K562 (cell line): ENCODE data around the gene DLGAP3. TPM values are rescaled to one million over a fixed set of nuclear protein-coding genes. Genes with fewer than 3 reads are reported as not detected.
A peak's percentile ranks its signal among the peaks of the same experiment; 100 is the strongest.

Source experiments
- ATF7 ChIP-seq: fragments of 450-650 bp; IDR thresholded peaks from 2 replicates; pipeline ENCODE4 v1.7.1; 2014; ENCODE audit warnings: mild to moderate bottlenecking, moderate library complexity
- E2F8 ChIP-seq: fragments of 450-650 bp; IDR thresholded peaks from 2 replicates; pipeline ENCODE4 v1.7.1; 2018; ENCODE audit warnings: mild to moderate bottlenecking, low read depth; ENCODE audit not compliant: partially characterized antibody
- ESRRB ChIP-seq: fragments of 250-450 bp; sonication (Bioruptor Pico); IDR thresholded peaks from 2 replicates; pipeline ENCODE4 v1.5.0; 2020; ENCODE audit warnings: mild to moderate bottlenecking, moderate library complexity, borderline replicate concordance
- FOSL1 ChIP-seq: fragments of 200-800 bp; sonication (Bioruptor generic); conservative IDR thresholded peaks from 2 replicates; pipeline ENCODE4 v1.6.1; 2016; ENCODE audit warnings: missing genetic modification characterization, missing compliant biosample characterization
- HCFC1 ChIP-seq: IDR thresholded peaks from 2 replicates; pipeline ENCODE4 v1.6.1; 2012; ENCODE audit warnings: low read depth, low read length, improper control_type of control experiment
- ID3 ChIP-seq, 2 experiments: fragments of 250-450 bp in 1 of 2; fragments of 450-650 bp in 1 of 2; sonication (Bioruptor Pico) in 1 of 2; IDR thresholded peaks; 2 replicates each; pipeline versions ENCODE4 v1.6.1 to v1.8.0; 2016 to 2021; ENCODE audit warnings: mild to moderate bottlenecking in 2 of 2, moderate library complexity in 2 of 2, missing compliant biosample characterization in 1 of 2, missing genetic modification characterization in 1 of 2
- NCOA2 ChIP-seq, 2 experiments: fragments of 450-650 bp; IDR thresholded peaks; 2 replicates each; pipeline ENCODE4 v1.6.1; 2018; ENCODE audit warnings: mild to moderate bottlenecking in 2 of 2, moderate library complexity in 1 of 2; ENCODE audit not compliant: partially characterized antibody in 2 of 2
- TEAD1 ChIP-seq, 2 experiments: fragments of 450-650 bp in 1 of 2; sonication (generic) in 1 of 2; formaldehyde crosslinking; IDR thresholded peaks; 2 replicates each; pipeline versions ENCODE4 v1.4.0 to v1.8.0; 2020 to 2022; ENCODE audit warnings: mild to moderate bottlenecking in 2 of 2, missing genetic modification reagents in 1 of 2
- ZBTB34 ChIP-seq: fragments of 250-450 bp; sonication (Bioruptor Pico); IDR thresholded peaks from 2 replicates; pipeline ENCODE4 v1.8.0; 2021; ENCODE audit warnings: mild to moderate bottlenecking, moderate library complexity
- ZBTB40 ChIP-seq, 2 experiments: fragments of 450-650 bp in 1 of 2; sonication (generic) in 1 of 2; formaldehyde crosslinking in 1 of 2; IDR thresholded peaks; 2 replicates each; pipeline versions ENCODE4 v1.7.1 to v1.9.0; 2016 to 2022; ENCODE audit warnings: inconsistent platforms in 1 of 2, mild to moderate bottlenecking in 1 of 2, missing genetic modification reagents in 1 of 2
- ZNF584 ChIP-seq: fragments of 200-800 bp; sonication (Bioruptor generic); IDR thresholded peaks from 2 replicates; pipeline ENCODE4 v1.6.1; 2016; ENCODE audit warnings: low read depth, mild to moderate bottlenecking, missing genetic modification characterization, missing compliant biosample characterization
- polyA plus RNA-seq, 8 experiments: library from polyadenylated mRNA; depleted of rRNA in 4 of 8; stranded (reverse) in 5 of 8; unstranded in 3 of 8; fragments of >200 nt; fragmentation: Nextera tagmentation in 2 of 8; fragmentation: Illumina TruSeq in 1 of 8; extraction: Ambion mirVana in 2 of 8; extraction: Trizol in 1 of 8; gene quantifications; 2 replicates each; pipeline versions ENCODE4 v1.2.1 to v1.2.3, GENCODE V29; 2011 to 2014; ENCODE audit warnings: inconsistent platforms in 1 of 8, missing spikeins in 1 of 8
- total RNA-seq, 7 experiments: library from RNA; depleted of rRNA in 6 of 7; stranded (reverse); fragments of >200 nt in 6 of 7; fragmentation: Illumina TruSeq in 2 of 7; extraction: Trizol in 2 of 7; gene quantifications; 2 replicates each; pipeline versions ENCODE4 v1.2.1 to v1.2.3, GENCODE V29; 2011 to 2021; ENCODE audit warnings: low replicate concordance in 1 of 7

Gene DLGAP3
- total and polyA plus RNA-seq, 9 of the 15 experiments (the other 6 are each of a cell fraction or from before 2014, with no cell fraction given): 0.01 to 0.16 (median 0.07) TPM; not detected in 6

- TF ChIP-seq ZBTB40 (IDR thresholded peaks at IDR 0.05) (no peak), ZBTB40 (CRISPR knock-in tag; IDR thresholded peaks at IDR 0.05) (no peak), ATF7 (peak; percentile 44), ESRRB (CRISPR knock-in tag) (no peak), TEAD1 (CRISPR knock-in tag; IDR thresholded peaks at IDR 0.05) (peak in 1 of 2 experiments; percentile 30; a peak in 1 of 4 replicates), ZBTB34 (CRISPR knock-in tag) (no peak), FOSL1 (tag) (0 out of 2 replicates have a peak, but pooled peaks have one; percentile 19), ZNF584 (CRISPR knock-in tag) (no peak), E2F8 (no peak), ID3 (CRISPR knock-in tag; IDR thresholded peaks at IDR 0.05) (no peak), ID3 (tag; IDR thresholded peaks at IDR 0.05) (peak; percentile 65), NCOA2 (IDR thresholded peaks at IDR 0.05; ENCODE audit: partially characterized antibody in 2 of 2) (no peak), HCFC1 (no peak)
Measured at GRCh38 chr1:34845131-34845901, 84.1 kb downstream of the DLGAP3 start (continued).
